ENCODE results near the gene SGTA.
A peak's percentile ranks its signal among the peaks of the same experiment; 100 is the strongest.

Gene SGTA

GRCh38 chr19:2747349-2747748, 35.7 kb downstream of the SGTA start:
- no peak for TF ChIP-seq TAF1 (IDR thresholded peaks at IDR 0.05; ENCODE audit: borderline replicate concordance, insufficient read depth, low read length)
- TF ChIP-seq SIN3A (IDR thresholded peaks at IDR 0.05; ENCODE audit: borderline replicate concordance, insufficient read depth, low read length) = no peak
- TF ChIP-seq POLR2AphosphoS5 (IDR thresholded peaks at IDR 0.05; ENCODE audit: low read depth, low read length) = no peak

GRCh38 chr19:2744113-2744512, 39.0 kb downstream of the SGTA start:
- TF ChIP-seq POLR2AphosphoS5 (IDR thresholded peaks at IDR 0.05; ENCODE audit: low read depth, low read length) (no peak), REST (IDR thresholded peaks at IDR 0.05; ENCODE audit: insufficient read depth in 1 of 2, low read depth in 2 of 2, low read length in 2 of 2) (no peak), SIN3A (IDR thresholded peaks at IDR 0.05; ENCODE audit: borderline replicate concordance, insufficient read depth, low read length) (no peak), TAF1 (IDR thresholded peaks at IDR 0.05; ENCODE audit: borderline replicate concordance, insufficient read depth, low read length) (no peak), FOXP2 (optimal IDR thresholded peaks at IDR 0.05; ENCODE audit: borderline replicate concordance, extremely low read depth, extremely low read length, insufficient read depth) (no peak)

- no peak for TF ChIP-seq POLR2AphosphoS5 (IDR thresholded peaks at IDR 0.05; ENCODE audit: low read depth, low read length)
- TF ChIP-seq REST (IDR thresholded peaks at IDR 0.05; ENCODE audit: insufficient read depth in 1 of 2, low read depth in 2 of 2, low read length in 2 of 2) = no peak
- no peak for TF ChIP-seq TAF1 (IDR thresholded peaks at IDR 0.05; ENCODE audit: borderline replicate concordance, insufficient read depth, low read length)
Measured at GRCh38 chr19:2743099-2743498, 40.0 kb downstream of the SGTA start.

- TF ChIP-seq TAF1 (IDR thresholded peaks at IDR 0.05; ENCODE audit: borderline replicate concordance, insufficient read depth, low read length) (no peak), REST (IDR thresholded peaks at IDR 0.05; ENCODE audit: insufficient read depth in 1 of 2, low read depth in 2 of 2, low read length in 2 of 2) (no peak), SIN3A (IDR thresholded peaks at IDR 0.05; ENCODE audit: borderline replicate concordance, insufficient read depth, low read length) (no peak)
Measured at GRCh38 chr19:2740314-2740656, 42.8 kb downstream of the SGTA start.

- TF ChIP-seq POLR2AphosphoS5 (IDR thresholded peaks at IDR 0.05; ENCODE audit: low read depth, low read length) (peak; percentile 48; the same call in 1 of the 2 replicates), SIN3A (IDR thresholded peaks at IDR 0.05; ENCODE audit: borderline replicate concordance, insufficient read depth, low read length) (peak; percentile 99), FOXP2 (optimal IDR thresholded peaks at IDR 0.05; ENCODE audit: borderline replicate concordance, extremely low read depth, extremely low read length, insufficient read depth) (peak; percentile 41), REST (IDR thresholded peaks at IDR 0.05; ENCODE audit: insufficient read depth in 1 of 2, low read depth in 2 of 2, low read length in 2 of 2) (peak; percentile 99 to 100), TAF1 (IDR thresholded peaks at IDR 0.05; ENCODE audit: borderline replicate concordance, insufficient read depth, low read length) (no peak)
Measured at GRCh38 chr19:2739602-2740313, 43.3 kb downstream of the SGTA start, which contains the start of gene SLC39A3. Gene SLC39A3 (minus strand): TSS chr19:2740017. CDS start chr19:2737257, 2,760 bp downstream.

Measured in PFSK-1 (cell line).